ENCODE results near the gene KDM5A.
A peak's percentile ranks its signal among the peaks of the same experiment; 100 is the strongest.
"Not testable (repeated sequence)": the region's sequence is repeated elsewhere in the genome, so short reads cannot be mapped to it uniquely, and the experiment has no call there.

KDM5A gene

DNA sequence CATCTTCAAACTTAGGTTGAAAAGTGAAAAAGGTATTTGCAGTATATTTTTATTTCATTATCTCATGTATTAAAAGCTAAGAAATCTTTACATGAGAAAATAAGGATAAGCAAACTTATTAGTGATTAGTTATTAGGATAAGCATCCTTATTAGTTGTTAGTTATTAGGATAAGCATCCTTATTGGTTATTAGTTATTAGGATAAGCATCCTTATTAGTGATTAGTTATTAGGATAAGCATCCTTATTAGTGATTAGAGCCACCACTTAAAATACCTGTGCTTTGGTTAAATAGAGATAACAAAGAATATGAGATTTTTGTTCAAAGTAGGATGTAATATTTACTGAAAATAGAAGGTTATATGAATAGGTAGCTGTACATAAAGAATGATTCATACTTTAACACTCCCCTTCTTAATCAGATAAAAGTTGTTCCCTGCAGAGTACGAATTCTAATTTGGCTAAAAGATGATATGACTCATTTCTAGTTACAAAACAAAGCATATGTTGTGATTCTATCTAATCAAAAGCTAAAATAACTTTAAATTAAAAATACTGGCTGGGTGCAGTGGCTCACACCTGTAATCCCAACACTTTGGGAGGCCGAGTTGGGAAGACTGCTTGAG is 56.4 kb downstream of the KDM5A start:
- peak; percentile 62 for DNase-seq (ENCODE audit: low read depth)

DNA sequence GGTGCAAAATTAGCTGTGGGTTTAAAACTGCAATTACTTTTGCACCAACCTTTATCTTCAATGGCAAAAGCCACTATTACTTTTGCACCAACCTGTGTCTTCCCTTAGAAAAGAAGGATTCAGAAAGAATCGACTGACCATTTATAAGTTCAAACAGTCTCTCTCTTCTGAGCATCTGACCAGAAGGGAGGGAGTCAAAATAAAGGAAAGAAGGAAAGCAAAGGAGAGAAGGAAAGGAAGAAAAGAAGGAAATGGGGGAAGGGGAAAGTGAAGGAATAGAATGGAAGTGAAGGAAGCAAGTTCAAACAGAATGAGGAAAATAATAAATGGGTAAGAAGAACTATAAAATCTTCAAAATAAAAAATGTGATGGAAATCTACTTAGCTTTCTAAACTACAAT is 57.8 kb downstream of the KDM5A start:
- no peak for DNase-seq (ENCODE audit: low read depth)

DNA sequence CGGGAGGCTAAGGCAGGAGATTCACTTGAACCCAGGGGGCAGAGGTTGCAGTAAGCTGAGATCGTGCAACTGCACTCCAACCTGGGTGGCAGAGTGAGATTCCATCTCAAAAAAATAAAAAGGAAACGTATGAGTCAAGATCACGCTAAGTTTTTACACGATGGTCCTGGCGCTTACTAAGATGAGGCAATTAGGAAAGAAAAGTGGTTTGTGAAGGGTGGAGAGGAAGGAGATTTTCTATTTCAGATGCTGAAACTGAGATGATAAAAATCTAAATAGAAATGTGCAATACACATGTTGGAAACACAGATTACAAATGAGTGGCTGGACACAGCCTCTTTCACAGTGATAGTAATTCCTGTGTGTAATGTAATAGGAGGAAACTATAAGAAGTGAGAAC is 63.2 kb downstream of the KDM5A start:
- DNase-seq (ENCODE audit: low read depth) = no peak

DNA sequence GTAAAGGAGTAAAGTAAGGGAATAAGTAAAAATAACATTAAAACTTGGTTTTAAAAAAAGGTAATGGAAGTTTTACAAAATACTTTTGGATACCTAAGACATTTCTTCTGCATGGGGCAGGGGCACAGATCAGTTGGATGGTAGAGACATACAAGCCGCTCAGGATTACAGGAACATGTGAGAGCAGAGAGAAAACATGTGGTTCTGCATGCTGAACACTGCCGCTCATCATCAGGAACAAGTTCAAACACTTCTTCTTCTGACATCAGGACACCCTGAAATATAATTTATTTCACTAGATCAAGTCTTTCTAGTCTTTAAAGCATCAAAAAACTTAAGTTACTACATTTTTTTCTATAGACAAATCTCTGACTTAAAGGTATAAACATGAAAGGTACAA is 65.6 kb downstream of the KDM5A start:
- DNase-seq (ENCODE audit: low read depth) = no peak

DNA sequence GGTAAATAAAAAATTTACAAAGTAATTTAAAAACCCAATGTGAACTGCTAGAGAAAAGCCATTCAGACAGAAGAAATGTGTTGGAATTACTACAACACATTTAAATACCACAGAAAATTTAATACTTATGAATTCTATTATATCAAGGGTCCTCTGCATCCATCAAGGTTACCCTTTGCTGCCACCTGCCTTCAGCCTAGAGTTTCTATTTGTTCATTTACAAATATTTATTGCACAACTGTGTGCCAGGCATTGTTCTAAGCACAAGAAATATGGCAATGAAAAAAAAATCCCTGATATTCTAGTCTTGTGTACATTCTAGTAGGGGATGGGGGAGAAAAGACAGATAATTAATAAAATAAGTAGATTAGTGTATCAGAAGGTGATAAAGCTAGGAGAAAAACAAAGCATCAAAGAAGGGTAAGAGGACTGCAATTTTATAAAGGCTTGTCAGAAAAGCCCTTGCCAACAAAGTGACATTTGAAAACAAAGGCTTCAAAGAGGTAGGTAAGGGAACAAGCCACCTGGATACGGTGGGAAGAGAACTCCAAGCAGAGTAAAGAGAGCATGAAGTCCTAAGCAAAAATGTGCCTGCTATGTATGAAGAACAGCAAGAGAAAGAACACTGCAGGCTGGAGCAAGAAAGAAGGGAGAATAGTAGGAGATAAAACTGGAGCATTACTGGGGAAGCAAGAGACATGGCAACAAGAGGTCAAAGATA is 67.4 kb downstream of the KDM5A start:
- DNase-seq (ENCODE audit: low read depth) = peak; percentile 56

DNA sequence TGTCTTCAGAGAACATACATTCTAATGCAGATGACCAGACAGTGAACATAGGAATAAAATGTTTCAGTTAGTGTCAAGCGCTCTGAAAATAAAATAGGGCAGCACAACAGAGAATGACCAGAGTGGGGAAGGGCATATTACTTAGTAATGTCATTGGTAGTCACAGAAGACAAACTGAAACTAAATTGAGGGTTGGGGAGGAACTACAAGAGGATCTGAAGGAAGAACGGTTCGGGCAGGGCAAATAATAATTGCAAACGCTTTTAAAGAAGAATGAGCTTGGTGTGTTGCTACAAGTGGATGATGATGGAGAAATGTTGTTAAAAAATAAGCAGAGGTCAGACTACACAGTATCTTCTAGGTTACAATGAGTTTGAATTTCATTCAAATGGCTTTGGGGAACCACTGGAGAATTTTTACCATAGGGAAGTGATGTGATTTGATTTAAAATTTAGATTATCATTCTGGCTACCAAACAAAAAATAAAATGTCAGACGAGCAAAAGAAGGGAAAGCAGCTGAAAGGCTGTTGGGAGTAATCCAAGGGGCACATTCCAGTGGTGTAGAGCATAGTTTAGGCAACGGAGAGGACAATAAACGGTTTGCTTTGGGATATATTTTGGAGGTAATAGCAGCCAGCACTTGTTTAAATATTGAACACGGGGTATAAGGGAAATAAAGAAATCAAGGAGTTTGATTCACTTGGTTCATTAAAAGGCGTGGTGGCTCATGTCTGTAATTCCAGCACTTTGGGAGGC is 70.2 kb downstream of the KDM5A start:
- DNase-seq (ENCODE audit: low read depth) = no peak

DNA sequence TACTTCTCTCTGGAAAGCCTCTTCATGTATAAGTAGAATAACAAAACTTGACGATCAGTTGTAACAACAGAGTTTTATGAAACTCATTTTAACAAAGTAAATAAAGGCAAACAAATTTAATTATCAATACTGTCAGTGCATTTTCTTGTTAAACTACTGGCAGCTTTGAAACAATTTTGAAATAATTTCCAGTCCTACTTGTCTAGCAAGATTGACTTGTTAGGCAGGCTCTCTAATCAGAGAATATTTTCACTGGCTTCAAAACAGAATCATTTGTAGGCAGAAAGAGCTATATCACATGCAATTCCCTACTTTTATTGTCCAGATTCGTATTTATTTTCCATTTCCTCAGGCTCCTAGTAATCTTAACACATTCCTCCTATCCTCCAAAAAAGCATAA is 80.6 kb downstream of the KDM5A start:
- DNase-seq (ENCODE audit: low read depth) = no peak

DNA sequence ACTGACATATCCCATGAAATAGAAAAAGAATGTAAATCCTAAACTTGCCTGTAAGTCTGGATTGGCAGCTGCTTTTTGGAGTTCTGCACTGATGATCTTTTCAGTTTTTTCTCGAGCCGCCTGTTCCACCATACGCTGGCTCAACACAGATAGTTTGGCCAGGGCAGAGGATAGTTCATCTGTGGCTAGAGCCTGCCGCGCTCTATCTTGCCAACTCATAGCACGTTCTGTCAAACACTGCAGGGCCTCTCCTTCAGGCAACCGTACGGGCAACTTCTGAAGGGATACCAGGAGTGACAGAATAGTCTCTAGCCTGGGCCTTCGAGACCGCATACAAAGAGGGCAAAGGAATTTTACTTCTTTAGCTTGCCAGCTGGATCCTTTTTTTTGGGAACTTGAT is 81.7 kb downstream of the KDM5A start:
- no peak for DNase-seq (ENCODE audit: low read depth)

DNA sequence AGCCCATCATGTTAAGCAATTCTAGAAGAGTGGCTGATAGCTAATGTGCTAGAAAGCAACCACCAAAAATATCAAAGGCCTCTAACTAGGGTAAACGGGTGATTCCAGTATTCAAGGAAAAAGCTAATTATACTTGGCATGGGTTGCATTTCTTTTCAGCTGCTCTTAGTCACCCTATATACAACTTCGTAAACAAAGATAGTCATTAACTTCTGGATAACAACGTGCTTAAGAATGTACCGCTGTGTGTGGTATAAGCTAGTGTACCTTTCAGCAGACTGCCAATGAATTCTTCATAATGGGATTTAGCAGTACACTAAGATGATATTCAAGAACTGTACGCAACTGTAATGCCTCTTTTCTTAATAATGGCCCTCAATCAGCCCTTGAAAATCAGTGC is 84.3 kb downstream of the KDM5A start:
- DNase-seq (ENCODE audit: low read depth) = peak; percentile 32

DNA sequence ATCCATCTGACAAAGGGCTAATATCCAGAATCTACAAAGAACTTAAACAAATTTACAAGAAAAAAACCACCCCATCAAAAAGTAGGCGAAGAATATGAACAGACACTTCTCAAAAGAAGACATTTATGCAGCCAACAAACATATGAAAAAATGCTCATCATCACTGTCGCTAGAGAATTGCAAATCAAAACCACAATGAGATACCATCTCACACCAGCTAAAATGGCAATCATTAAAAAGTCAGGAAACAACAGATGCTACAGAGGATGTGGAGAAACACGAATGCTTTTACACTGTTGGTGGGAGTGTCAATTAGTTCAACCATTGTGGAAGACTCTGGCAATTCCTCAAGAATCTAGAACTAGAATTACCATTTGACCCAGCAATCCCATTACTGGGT is 86.4 kb downstream of the KDM5A start:
- not testable (repeated sequence) for DNase-seq (ENCODE audit: low read depth)

DNA sequence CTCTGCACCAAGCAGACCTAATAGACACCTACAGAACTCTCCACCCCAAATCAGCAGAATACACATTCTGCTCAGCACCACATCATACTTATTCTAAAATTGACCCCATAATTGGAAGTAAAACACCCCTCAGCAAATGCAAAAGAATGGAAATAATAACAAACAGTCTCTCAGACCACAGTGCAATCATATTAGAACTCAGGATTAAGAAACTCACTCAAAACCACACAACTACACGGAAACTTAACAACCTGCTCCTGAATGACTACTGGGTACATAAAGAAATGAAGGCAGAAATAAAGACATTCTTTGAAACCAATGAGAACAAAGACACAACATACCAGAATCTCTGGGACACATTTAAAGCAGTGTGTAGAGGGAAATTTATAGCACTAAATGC is 89.0 kb downstream of the KDM5A start:
- not testable (repeated sequence) for DNase-seq (ENCODE audit: low read depth)

DNA sequence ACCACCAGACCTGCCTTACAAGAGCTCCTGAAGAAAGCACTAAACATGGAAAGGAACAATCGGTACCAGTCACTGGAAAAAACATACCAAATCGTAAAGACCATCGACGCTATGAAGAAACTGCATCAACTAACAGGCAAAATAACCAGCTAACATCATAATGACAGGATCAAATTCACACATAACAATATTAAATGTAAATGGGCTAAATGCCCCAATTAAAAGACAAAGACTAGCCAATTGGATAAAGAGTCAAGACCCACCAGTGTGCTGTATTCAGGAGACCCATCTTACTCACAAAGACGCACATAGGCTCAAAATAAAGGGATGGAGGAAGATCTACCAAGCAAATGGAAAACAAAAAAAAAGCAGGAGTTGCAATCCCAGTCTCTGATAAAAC is 89.6 kb downstream of the KDM5A start:
- not testable (repeated sequence) for DNase-seq (ENCODE audit: low read depth)

DNA sequence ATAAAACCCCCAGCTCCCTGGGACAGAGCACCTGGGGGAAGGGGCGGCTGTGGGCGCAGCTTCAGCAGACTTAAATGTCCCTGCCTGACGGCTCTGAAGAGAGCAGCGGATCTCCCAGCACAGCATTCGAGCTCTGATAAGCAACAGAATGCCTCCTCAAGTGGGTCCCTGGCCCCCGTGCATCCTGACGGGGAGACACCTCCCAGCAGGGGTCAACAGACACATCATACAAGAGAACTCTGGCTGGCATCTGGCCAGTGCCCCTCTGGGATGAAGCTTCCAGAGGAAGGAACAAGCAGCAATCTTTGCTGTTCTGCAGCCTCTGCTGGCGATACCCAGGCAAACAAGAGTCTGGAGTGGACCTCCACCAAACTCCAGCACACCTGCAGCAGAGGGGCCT is 91.1 kb downstream of the KDM5A start:
- not testable (repeated sequence) for DNase-seq (ENCODE audit: low read depth)

DNA sequence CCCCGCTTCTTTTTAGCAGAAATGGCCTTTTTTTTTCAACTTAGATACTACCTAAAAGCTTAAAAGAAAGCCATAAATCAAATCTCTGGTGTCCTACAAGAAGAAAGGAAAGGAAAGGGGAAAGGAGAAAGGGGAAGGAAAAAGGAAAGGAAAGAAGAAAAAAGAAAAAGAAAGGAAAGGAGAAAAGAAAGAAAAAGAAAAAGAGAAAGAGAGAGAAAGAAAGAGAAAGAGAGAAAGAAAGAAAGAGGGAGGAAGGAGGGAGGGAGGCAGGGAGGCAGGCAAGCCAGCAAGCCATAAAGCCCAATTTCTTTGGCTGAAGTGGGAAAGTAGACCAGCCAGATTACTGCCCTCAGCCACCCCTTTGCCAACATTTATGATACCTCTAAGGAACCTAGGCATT is 94.0 kb downstream of the KDM5A start:
- no peak for DNase-seq (ENCODE audit: low read depth)

DNA sequence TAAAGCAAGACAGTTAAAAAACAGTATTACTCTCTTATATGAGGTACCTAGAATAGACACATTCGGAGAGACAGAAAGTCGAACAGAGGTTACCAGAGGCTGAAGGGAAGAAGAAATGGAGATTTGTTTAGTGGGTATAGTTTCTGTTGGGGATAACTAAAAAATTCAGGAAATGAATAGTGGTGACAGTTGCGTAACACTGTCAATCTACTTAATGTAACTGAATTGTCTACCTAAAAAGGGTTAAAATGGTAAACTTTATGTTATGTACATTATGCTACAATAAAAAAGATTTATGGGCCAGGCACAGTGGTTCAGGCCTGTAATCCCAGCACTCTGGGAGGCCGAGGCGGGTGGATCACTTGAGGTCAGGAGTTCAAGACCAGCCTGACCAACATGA is 95.9 kb downstream of the KDM5A start:
- DNase-seq (ENCODE audit: low read depth) = no peak

DNA sequence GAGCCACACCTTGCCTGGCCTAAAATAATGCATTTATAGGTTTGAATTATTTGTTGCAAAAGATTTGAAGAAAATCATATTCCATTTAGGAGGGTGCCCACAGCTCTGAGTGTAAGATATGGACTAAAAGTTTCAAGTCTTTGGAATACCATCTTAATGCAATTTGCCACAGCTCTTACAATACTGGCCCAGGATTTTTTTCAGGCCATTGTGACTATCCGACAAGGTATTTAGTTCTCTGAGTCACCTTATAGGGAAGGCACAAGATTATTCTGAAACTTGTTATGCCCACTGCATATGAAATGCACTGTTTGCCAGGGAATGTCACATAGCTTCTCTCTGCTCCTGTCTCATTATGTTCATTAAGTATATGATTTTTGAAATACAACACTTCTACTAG is 96.9 kb downstream of the KDM5A start:
- DNase-seq (ENCODE audit: low read depth) = peak; percentile 39

DNA sequence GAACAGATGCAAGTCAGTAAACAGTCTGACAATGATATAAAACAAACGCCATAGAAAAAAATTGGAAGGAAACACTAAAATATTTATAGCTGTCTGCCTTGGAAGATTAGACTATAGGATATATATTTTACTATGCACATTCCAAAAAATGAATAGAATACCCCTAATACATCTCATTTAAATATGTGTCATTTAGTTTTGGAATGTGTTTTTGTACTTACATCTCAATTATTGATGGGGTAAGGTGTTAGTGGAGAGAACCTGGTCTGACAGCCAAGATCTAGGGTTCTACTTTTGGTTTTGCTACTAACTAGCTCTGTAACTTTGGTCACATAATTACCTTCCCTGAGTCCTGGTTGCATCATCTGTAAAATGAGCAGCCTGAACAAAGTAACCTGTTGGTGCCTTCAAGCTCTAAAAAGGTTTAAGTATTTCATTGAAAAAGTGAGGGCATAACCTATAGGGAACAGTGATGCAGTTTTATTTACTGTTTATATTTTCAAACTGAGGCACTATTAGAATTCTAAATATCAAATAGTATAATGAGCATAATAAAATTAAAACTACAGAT is 97.9 kb downstream of the KDM5A start:
- DNase-seq (ENCODE audit: low read depth) = no peak

DNA sequence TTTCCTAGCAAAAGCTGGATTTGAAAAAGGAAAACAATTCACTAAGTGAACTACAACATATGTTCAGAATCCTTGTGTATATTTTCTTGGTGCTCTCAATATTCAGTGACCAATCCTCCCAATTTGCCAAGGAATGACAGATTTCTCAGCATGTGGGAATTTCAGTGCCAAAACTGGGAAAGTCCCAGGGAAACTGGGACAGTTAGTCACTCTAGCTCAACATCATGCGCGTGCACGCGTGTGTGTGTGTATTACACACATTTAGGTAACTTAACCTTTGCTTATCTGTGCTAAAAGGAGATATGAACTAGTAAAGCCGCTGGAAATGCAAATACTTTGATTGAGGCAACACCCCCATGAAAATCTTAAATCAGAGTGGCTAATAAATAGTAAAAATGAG is 100.4 kb downstream of the KDM5A start:
- peak; percentile 20 for DNase-seq (ENCODE audit: low read depth)

DNA sequence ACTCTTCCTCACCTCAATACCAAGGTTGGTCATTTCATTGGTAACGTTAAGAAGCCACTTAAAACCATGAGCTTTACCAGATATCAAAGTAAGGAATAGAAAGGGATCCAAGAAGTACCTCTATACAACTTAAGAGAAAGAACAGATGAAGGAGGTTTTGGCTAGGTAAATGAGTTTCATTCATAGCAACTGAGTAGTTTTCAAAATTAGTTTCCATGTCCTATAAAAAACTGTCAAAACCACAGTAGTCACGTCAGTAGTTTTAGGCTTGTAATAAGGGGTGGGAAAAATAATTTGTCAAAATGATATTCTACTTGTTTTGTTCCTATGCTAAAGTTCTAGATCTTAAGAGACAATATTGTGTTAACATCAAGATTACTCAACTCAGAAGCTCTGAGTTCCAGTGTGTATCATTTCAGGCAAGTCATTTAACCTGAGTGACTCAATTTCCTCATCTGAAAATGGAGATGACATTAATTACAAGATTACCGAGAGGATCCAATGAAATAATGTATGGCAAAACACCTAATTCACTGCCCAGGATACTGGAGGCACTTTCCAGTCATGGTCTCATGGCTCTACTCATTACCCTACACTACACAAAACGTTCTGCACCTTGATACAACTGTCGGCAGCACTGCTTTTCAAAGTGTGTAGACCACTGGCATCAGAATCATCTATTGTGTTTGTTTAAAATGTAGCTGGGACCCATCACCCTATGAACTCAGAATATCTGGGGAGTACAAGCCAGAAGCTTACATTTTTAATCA is 102.4 kb downstream of the KDM5A start:
- DNase-seq (ENCODE audit: low read depth) = no peak

DNA sequence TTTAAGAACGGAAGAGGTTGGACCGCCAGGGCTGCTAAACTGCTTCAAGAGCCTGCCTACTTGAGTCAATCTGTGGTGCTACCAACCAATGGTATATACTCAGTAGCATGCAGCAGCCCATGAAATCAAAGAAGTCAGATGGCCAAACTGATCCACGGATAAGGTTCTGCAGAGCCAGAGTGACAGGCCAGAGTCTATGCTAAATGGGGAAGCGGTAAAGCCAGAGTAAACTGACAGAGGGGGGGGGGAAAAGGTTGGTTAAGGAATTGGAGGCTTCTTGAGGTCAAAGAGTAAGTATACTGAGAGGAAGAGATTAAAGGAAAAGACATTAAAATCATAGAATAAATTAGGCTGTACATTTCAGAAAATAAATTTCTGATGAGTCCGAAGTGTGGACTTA is 111.1 kb downstream of the KDM5A start:
- no peak for DNase-seq (ENCODE audit: low read depth)

DNA sequence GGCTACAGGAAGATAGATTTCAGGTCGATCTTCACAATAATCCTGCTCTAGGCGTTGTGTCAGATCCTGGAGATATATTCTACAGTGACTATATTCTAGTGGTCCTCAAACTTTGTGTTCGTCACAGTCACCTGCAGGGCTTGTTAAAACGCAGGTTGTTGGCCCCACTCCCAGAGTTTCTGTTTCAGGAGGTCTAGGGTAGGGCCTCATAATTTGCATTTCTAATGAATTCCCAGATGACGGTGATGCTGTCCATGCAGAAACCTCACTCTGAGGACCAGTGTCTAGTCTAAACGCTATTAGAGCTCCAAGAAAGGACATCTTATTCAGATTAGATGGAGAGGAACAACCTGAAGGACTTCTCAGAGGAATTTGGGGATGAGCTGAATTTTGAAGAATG is 113.3 kb downstream of the KDM5A start:
- DNase-seq (ENCODE audit: low read depth) = no peak

DNA sequence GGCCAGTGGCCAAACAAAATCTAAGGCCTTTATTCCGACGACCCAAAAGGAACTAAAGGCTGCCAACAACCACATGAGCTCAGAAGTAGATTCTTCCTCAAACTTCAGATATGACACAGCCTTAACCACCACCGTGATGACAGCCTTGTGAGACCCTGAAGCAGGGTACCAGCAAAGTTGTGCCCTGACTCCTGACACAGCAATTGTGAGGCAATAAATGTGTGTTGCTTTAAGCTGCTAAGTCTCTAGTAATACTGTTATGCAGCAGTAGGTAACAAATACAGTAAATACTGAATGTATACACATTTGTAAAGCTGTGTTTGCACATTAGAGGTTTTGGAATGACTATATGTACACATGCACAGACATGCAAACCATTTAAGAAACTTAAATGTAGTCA is 115.7 kb downstream of the KDM5A start:
- no peak for DNase-seq (ENCODE audit: low read depth)
